GM12878 (cell line): ENCODE results near the gene GARS1.

ENCODE experiments used
- CREM ChIP-seq: IDR thresholded peaks from 2 replicates; pipeline ENCODE4 v1.6.1; 2014; ENCODE audit warnings: antibody characterized with exemption, low read depth
- POLR2AphosphoS5 ChIP-seq: IDR thresholded peaks from 2 replicates; pipeline ENCODE4 v1.6.1; 2011; ENCODE audit warnings: mild to moderate bottlenecking, low read length, inconsistent platforms
- PRDM15 ChIP-seq: fragments of 450-650 bp; formaldehyde crosslinking; IDR thresholded peaks from 2 replicates; pipeline ENCODE4 v1.4.0; 2020; ENCODE audit warnings: mild to moderate bottlenecking, moderate library complexity
- ZNF207 ChIP-seq: fragments of 450-650 bp; IDR thresholded peaks from 2 replicates; pipeline ENCODE4 v1.6.1; 2014; ENCODE audit warnings: antibody characterized with exemption, mild to moderate bottlenecking, borderline replicate concordance

- TF ChIP-seq PRDM15 (CRISPR knock-in tag): no peak
- no peak for TF ChIP-seq ZNF207
- TF ChIP-seq POLR2AphosphoS5: no peak
- no peak for TF ChIP-seq CREM
Observed at GRCh38 chr7:30679664-30680063, 85.0 kb downstream of the GARS1 start.
